Astrocyte (in vitro differentiated cells and primary cell): ENCODE measurements around the gene YIPF5. TPM values are rescaled to one million over a fixed set of nuclear protein-coding genes. Genes with fewer than 3 reads are reported as not detected.

Experiments
- DNase-seq: peaks from one replicate; pipeline ENCODE4 v3.0.0-alpha.2; 2010; ENCODE audit warnings: low read depth
- FAIRE-seq: peaks from 2 replicates; lab custom pipeline; 2011; peaks lifted over from hg19 to GRCh38; lab: Jason Lieb, UNC
- H2AFZ ChIP-seq: 2 replicates; pipeline ENCODE4 v1.6.0; 2012; ENCODE audit warnings: low read depth, low read length, inconsistent platforms
- H3K27ac ChIP-seq: 2 replicates; pipeline ENCODE4 v1.5.1; 2011; ENCODE audit warnings: low read depth, low read length, inconsistent platforms
- H3K27me3 ChIP-seq: 2 replicates; pipeline ENCODE4 v1.6.0; 2011; ENCODE audit warnings: low read length, inconsistent platforms; ENCODE audit not compliant: insufficient read depth
- H3K36me3 ChIP-seq: 2 replicates; pipeline ENCODE4 v1.5.1; 2011; ENCODE audit warnings: low read length, inconsistent platforms; ENCODE audit not compliant: insufficient read depth
- H3K4me1 ChIP-seq: 2 replicates; pipeline ENCODE4 v1.5.1; 2011; ENCODE audit warnings: low read length, inconsistent platforms; ENCODE audit not compliant: insufficient read depth
- H3K4me2 ChIP-seq: 2 replicates; pipeline ENCODE4 v1.6.0; 2012; ENCODE audit warnings: low read length, inconsistent platforms
- H3K4me3 ChIP-seq: 2 replicates; pipeline ENCODE4 v1.5.1; 2011; ENCODE audit warnings: low read depth, mild to moderate bottlenecking, low read length, inconsistent platforms; ENCODE audit not compliant: insufficient read depth
- H3K79me2 ChIP-seq: 2 replicates; pipeline ENCODE4 v1.6.0; 2012; ENCODE audit warnings: mild to moderate bottlenecking, low read length, inconsistent platforms; ENCODE audit not compliant: insufficient read depth
- H3K9ac ChIP-seq: 2 replicates; pipeline ENCODE4 v1.6.0; 2012; ENCODE audit warnings: mild to moderate bottlenecking, low read length, inconsistent platforms
- H3K9me3 ChIP-seq: 2 replicates; pipeline ENCODE4 v1.5.1; 2012; ENCODE audit warnings: low read depth, mild to moderate bottlenecking, low read length, inconsistent platforms; ENCODE audit not compliant: insufficient read depth
- H4K20me1 ChIP-seq: 2 replicates; pipeline ENCODE4 v1.6.0; 2012; ENCODE audit warnings: low read length, inconsistent platforms; ENCODE audit not compliant: insufficient read depth
- H3K27ac Mint-ChIP-seq: one replicate; pipeline ENCODE4 v1.8.0; 2021; ENCODE audit warnings: mild to moderate bottlenecking, mixed read lengths; ENCODE audit not compliant: unreplicated experiment
- H3K27me3 Mint-ChIP-seq: one replicate; pipeline ENCODE4 v1.8.0; 2021; ENCODE audit warnings: low read depth, mixed read lengths; ENCODE audit not compliant: unreplicated experiment
- H3K36me3 Mint-ChIP-seq: one replicate; pipeline ENCODE4 v1.8.0; 2021; ENCODE audit warnings: low read depth, mixed read lengths; ENCODE audit not compliant: unreplicated experiment
- H3K4me1 Mint-ChIP-seq: one replicate; pipeline ENCODE4 v1.8.0; 2021; ENCODE audit warnings: low read depth, mixed read lengths; ENCODE audit not compliant: unreplicated experiment
- H3K4me3 Mint-ChIP-seq: one replicate; pipeline ENCODE4 v1.8.0; 2021; ENCODE audit warnings: mild to moderate bottlenecking, moderate library complexity, mixed read lengths; ENCODE audit not compliant: unreplicated experiment
- H3K9me3 Mint-ChIP-seq: one replicate; pipeline ENCODE4 v1.8.0; 2021; ENCODE audit warnings: mild to moderate bottlenecking, mixed read lengths; ENCODE audit not compliant: unreplicated experiment
- EZH2 ChIP-seq: IDR thresholded peaks from 2 replicates; pipeline ENCODE4 v1.6.1; 2012; ENCODE audit warnings: mild to moderate bottlenecking, low read length, inconsistent platforms; ENCODE audit not compliant: insufficient read depth
- total RNA-seq: library from RNA; stranded (reverse); gene quantifications from 2 replicates; pipeline ENCODE4 v1.2.1, GENCODE V29; 2021
- TF ChIP-seq, protein P1 (sequence below): IDR thresholded peaks from 2 replicates; pipeline ENCODE4 v1.5.1; 2011; ENCODE audit warnings: low read depth, mild to moderate bottlenecking, inconsistent platforms, low read length, moderate library complexity; ENCODE audit not compliant: insufficient read depth

The YIPF5 gene
- total RNA-seq, 1 donor from 2014 or later = 132 TPM

GRCh38 chr5:144144956-144145751, 25.3 kb downstream of the YIPF5 start:
- Mint-ChIP-seq H3K4me1 (no peaks in the 10 kb centered on the region), H3K27me3 (peaks cover 4% of the 10 kb centered on the region), H3K4me3 (no peak overlapping the region), H3K36me3 (no peaks in the 10 kb centered on the region), H3K27ac (no peak overlapping the region), H3K9me3 (no peaks in the 10 kb centered on the region)
- no peak overlapping the region for H3K4me3 ChIP-seq
- no peaks in the 10 kb centered on the region for H4K20me1 ChIP-seq
- DNase-seq (no peak), FAIRE-seq (no peak)
- TF ChIP-seq, protein P1, sequence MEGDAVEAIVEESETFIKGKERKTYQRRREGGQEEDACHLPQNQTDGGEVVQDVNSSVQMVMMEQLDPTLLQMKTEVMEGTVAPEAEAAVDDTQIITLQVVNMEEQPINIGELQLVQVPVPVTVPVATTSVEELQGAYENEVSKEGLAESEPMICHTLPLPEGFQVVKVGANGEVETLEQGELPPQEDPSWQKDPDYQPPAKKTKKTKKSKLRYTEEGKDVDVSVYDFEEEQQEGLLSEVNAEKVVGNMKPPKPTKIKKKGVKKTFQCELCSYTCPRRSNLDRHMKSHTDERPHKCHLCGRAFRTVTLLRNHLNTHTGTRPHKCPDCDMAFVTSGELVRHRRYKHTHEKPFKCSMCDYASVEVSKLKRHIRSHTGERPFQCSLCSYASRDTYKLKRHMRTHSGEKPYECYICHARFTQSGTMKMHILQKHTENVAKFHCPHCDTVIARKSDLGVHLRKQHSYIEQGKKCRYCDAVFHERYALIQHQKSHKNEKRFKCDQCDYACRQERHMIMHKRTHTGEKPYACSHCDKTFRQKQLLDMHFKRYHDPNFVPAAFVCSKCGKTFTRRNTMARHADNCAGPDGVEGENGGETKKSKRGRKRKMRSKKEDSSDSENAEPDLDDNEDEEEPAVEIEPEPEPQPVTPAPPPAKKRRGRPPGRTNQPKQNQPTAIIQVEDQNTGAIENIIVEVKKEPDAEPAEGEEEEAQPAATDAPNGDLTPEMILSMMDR = no peak
- no peak for TF ChIP-seq EZH2
- H2AFZ ChIP-seq = no peak overlapping the region
- no peak overlapping the region for H3K27ac ChIP-seq
- no peaks in the 10 kb centered on the region for H3K79me2 ChIP-seq
- H3K9me3 ChIP-seq = no peaks in the 10 kb centered on the region
- H3K4me1 ChIP-seq = no peaks in the 10 kb centered on the region
- H3K4me2 ChIP-seq = no peak overlapping the region
- H3K9ac ChIP-seq = no peak overlapping the region
- H3K27me3 ChIP-seq = no peaks in the 10 kb centered on the region
- H3K36me3 ChIP-seq = no peaks in the 10 kb centered on the region

DNA sequence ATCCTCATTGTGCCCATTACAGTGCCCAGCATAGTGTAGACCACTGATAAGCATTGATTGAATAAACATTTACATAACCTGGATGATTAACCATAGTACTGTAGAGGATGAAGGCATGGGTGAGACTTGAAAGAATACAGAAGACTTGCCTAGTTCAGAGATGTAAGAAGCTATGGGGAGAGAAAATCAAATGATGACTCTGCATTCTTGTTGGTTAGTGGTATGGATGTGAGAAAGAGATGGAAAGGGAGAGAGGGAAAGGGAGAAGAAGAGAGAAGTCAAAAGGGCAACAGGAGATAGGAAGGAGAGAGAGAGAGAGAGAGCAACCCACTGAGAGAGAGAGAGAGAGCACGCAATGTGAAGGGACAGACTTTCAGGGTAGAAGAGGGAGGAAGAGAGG, 26.8 kb downstream of the YIPF5 start:
- Histone ChIP-seq H3K27me3 (no peaks in the 10 kb centered on the region), H3K4me3 (no peak overlapping the region), H3K79me2 (no peaks in the 10 kb centered on the region), H3K4me1 (no peaks in the 10 kb centered on the region), H3K27ac (no peak overlapping the region), H3K4me2 (no peak overlapping the region), H3K9ac (no peak overlapping the region), H3K9me3 (no peaks in the 10 kb centered on the region), H3K36me3 (no peaks in the 10 kb centered on the region), H4K20me1 (no peaks in the 10 kb centered on the region), H2AFZ (no peak overlapping the region)
- H3K4me1 Mint-ChIP-seq = no peaks in the 10 kb centered on the region
- peaks cover 4% of the 10 kb centered on the region for H3K27me3 Mint-ChIP-seq
- no peak overlapping the region for H3K4me3 Mint-ChIP-seq
- H3K27ac Mint-ChIP-seq = no peak overlapping the region
- H3K9me3 Mint-ChIP-seq = no peaks in the 10 kb centered on the region
- DNase-seq (no peak), FAIRE-seq (no peak)
- no peaks in the 10 kb centered on the region for H3K36me3 Mint-ChIP-seq
- TF ChIP-seq EZH2 = no peak
- TF ChIP-seq, protein P1 = no peak

DNA sequence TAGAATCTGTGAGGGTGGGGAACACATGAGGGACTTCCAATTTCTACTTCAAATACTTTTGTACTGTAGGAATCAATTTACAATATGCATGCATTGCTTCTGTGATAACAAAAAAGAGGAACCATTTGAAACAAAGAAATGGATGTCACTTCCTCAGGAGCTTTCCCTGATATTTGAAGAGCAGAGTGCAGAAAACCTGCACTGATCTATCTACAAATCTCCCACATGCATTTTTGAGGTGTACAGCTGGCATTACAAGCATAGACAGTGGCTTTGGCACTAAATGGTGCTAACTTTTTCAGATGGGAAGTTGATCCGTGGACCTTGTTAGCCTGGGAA, 27.7 kb downstream of the YIPF5 start:
- no peaks in the 10 kb centered on the region for H3K79me2 ChIP-seq
- no peak overlapping the region for H3K4me3 ChIP-seq
- H3K36me3 ChIP-seq = no peaks in the 10 kb centered on the region
- H3K4me1 ChIP-seq = no peaks in the 10 kb centered on the region
- H3K27ac ChIP-seq = no peak overlapping the region
- FAIRE-seq (no peak), DNase-seq (no peak)
- no peak overlapping the region for H3K4me3 Mint-ChIP-seq
- H3K4me2 ChIP-seq = no peak overlapping the region
- TF ChIP-seq, protein P1 = no peak
- TF ChIP-seq EZH2 = no peak
- no peaks in the 10 kb centered on the region for H3K4me1 Mint-ChIP-seq
- no peak overlapping the region for H2AFZ ChIP-seq
- H3K27me3 Mint-ChIP-seq = peaks cover 4% of the 10 kb centered on the region
- H3K27me3 ChIP-seq = no peaks in the 10 kb centered on the region
- no peaks in the 10 kb centered on the region for H4K20me1 ChIP-seq
- no peak overlapping the region for H3K27ac Mint-ChIP-seq
- H3K36me3 Mint-ChIP-seq = no peaks in the 10 kb centered on the region
- no peaks in the 10 kb centered on the region for H3K9me3 Mint-ChIP-seq
- no peak overlapping the region for H3K9ac ChIP-seq
- H3K9me3 ChIP-seq = no peaks in the 10 kb centered on the region
